NCI-H2196 (cell line): ENCODE results near the gene AASS.

Experiments used
- DNase-seq: peaks from one replicate; lab custom pipeline; 2025; ENCODE audit not compliant: unreplicated experiment; lab: John Stamatoyannopoulos, UW

AASS gene

DNA sequence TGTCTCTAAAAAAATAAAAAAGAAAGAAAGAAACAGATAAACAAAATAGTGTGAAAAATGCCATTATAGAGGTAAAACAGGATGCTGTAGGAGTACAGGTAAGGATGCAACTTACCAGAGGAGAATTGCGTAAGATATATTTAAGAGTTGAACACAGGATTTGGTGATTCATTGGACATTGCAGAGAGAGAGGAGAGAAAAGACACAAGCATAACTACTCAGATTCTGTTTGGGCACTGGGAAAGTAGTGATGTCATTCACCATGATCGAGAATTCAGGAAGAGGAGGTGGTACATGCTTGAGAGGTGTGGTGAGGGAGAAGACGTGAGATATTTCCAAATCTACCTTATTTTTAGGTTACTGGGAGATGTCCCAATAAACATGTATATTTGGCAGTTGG is 97.6 kb downstream of the AASS start:
- no peak for DNase-seq

DNA sequence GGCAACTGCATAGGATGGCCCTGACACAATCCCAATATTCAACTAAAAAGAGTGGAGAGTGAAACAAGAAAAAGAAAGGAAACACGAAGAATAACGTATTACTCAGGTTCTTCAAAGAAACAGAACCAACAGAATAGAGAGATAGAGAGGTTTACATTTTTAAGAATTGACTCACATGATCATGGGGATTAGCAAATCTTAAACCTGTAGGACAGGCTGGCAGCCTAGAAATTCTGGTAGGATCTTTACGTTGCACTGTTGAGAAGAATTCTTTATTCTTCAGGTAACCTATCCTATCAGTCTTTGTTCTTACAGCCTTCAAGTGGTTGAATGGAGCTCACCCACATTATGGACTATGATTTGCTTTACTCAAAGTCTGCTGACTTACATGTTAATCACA is 103.9 kb downstream of the AASS start:
- no peak for DNase-seq

DNA sequence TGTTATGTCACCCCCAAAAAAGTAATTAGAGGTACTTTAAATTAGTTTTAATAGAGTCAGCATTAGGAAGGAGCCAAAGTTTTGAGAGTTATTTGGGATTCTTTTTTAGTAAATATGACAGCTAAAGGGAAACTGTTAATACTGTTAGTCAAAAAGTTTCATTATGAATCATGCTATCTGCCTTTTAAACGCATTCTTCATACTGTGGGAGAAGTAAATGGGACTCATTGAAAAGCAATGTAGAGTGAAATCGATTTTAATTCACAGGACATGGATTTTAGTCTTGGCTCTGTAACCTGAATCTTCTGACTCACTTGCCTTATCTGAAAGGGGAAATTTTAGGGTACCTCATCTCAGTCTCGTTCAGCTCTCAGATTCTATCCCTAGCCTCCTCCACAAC is 105.1 kb downstream of the AASS start:
- DNase-seq, result no peak

DNA sequence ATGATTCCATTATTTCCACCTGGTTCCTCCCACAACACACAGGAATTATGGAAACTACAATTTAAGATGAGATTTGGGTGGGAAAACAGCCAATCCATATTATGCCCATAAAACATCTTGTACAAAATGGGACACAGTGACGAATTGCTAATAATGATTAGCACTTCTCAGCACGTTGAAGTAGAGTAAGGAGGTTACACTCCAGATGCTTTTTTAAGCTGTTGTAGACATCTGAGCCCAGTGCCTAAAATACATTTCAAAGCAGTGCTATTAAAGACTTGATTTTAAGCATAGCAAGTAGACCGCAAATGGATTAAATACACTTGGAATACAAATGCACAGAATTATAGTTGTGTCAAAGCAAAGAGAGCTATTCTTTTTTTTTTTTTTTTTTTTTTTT is 105.9 kb downstream of the AASS start:
- DNase-seq, result no peak

DNA sequence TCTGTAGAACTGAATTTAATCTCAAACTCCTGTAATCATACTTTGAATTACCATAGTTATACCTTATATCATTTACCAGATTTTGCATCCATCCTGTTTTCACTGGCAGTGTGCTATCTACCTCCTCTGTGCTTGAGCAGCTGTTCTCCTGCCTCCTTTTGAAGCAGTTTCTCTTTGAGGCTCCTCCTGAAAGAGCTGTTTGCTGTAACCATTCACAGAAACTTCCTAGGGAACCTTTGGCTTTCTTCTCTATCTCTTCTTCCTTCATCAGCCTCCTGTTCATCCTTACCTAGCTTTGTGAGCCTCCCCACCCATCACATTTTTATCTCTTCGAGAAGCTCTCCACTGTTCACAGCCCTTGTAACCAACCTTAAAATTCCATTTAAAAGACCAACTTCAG is 108.2 kb downstream of the AASS start:
- DNase-seq, result no peak

DNA sequence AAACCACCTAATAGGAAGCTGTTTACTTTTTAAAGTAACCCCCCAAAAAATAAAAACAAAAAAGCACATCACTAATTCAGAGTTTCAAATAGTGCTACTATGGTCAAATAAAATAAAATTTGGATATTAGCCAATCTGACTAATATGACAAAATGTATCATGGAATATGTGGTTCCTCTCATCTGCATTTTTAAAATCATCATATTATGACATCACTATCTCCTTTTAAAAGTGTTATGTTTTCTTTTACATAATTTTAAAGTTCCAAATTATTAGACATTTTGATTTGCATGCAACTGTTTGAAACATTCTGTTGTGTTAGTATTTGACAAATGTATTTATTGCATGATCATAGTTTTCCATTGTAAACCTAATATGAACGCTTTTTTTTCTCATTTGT is 110.4 kb downstream of the AASS start:
- no peak for DNase-seq

DNA sequence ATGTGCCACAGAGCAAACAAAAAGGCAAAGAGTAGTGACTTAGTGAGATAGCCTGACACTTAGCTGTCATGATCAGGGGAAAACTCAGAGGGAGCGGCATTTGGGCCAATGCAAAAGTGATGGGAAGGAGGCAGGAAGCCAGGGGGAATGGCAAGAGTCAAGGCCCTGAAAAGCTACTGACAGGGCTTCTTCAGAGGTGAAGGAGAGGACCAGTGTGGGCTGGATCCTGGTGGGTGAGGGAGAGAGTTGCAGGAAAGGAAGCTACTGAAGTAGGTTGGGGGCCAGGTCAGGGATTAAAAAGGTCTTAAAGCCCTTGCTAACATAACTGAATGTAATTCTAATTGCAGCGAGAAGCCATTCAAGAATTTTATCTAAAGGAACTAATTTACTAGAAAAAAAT is 117.0 kb downstream of the AASS start:
- DNase-seq, result no peak
